Esophagus muscularis mucosa (tissue), 4 donors: Measurements from ENCODE around the gene BMPR1A. TPM values are rescaled to one million over a fixed set of nuclear protein-coding genes. Genes with fewer than 3 reads are reported as not detected.
A peak's percentile ranks its signal among the peaks of the same experiment; 100 is the strongest.

ENCODE experiments used
- DNase-seq: peaks from one replicate; pipeline ENCODE4 v3.0.0-alpha.2; 2017; ENCODE audit errors: extremely low spot score
- H3K27ac ChIP-seq, 4 donors: fragments of 200-600 bp; sonication (generic); replicated peaks in 1 of 4; 1 replicate in 3 of 4; 2 replicates in 1 of 4; pipeline ENCODE4 v1.5.1; 2016 to 2019; ENCODE audit warnings: mild to moderate bottlenecking in 1 of 4
- H3K27me3 ChIP-seq, 4 donors: fragments of 200-600 bp; sonication (generic); one replicate each; pipeline versions ENCODE4 v1.5.1 to v1.6.0; 2016 to 2019
- H3K36me3 ChIP-seq, 4 donors: fragments of 200-600 bp; sonication (generic); one replicate each; pipeline ENCODE4 v1.5.1; 2016 to 2019
- H3K4me1 ChIP-seq, 4 donors: fragments of 200-600 bp; sonication (generic); one replicate each; pipeline ENCODE4 v1.5.1; 2016 to 2019
- H3K4me3 ChIP-seq, 4 donors: fragments of 200-600 bp; sonication (generic); 1 replicate in 2 of 4; 2 replicates in 2 of 4; pipeline ENCODE4 v1.5.1; 2016 to 2019; ENCODE audit warnings: mild to moderate bottlenecking in 4 of 4, moderate library complexity in 1 of 4
- H3K9me3 ChIP-seq, 4 donors: fragments of 200-600 bp; sonication (generic); 1 replicate in 3 of 4; 2 replicates in 1 of 4; pipeline ENCODE4 v1.5.1; 2016 to 2019
- EP300 ChIP-seq: sonication (generic); formaldehyde crosslinking; IDR thresholded peaks from one replicate; pipeline ENCODE4 v1.6.1; 2017; ENCODE audit warnings: antibody characterized with exemption
- POLR2A ChIP-seq: fragments of 450-650 bp; IDR thresholded peaks from one replicate; pipeline ENCODE4 v1.6.1; 2017; ENCODE audit warnings: antibody characterized with exemption, moderate library complexity, mild to moderate bottlenecking, low read depth
- POLR2AphosphoS5 ChIP-seq, 2 donors: sonication (generic); formaldehyde crosslinking; IDR thresholded peaks; one replicate each; pipeline ENCODE4 v1.6.1; 2017; ENCODE audit warnings: antibody characterized with exemption in 2 of 2
- WGBS: methylation state at CpG from one replicate; pipeline ENCODE4 v1.1.5; 2018; 5-methylcytosine and 5-hydroxymethylcytosine counted together
- intact Hi-C: fragments of 100-400 bp; cut with DNase I; formaldehyde crosslinking; loops from one replicate; pipeline ENCODE4 v1.15.1; 2023
- total RNA-seq, 4 donors: library from RNA; depleted of rRNA; stranded (reverse); fragments of >200 nt; gene quantifications; one replicate each; pipeline versions ENCODE4 v1.1.0 to v1.2.1, GENCODE V29; 2016
- TF ChIP-seq, protein P1 (sequence below), 3 experiments: fragments of 200-600 bp in 2 of 3; fragments of 450-650 bp in 1 of 3; sonication (generic) in 2 of 3; IDR thresholded peaks; one replicate each; pipeline ENCODE4 v1.5.1; 2017 to 2019; ENCODE audit warnings: antibody characterized with exemption in 3 of 3, mild to moderate bottlenecking in 2 of 3, moderate library complexity in 1 of 3

The BMPR1A gene
- total RNA-seq, 4 donors from 2014 or later = 66.1 to 110 (median 90.5) TPM

DNA sequence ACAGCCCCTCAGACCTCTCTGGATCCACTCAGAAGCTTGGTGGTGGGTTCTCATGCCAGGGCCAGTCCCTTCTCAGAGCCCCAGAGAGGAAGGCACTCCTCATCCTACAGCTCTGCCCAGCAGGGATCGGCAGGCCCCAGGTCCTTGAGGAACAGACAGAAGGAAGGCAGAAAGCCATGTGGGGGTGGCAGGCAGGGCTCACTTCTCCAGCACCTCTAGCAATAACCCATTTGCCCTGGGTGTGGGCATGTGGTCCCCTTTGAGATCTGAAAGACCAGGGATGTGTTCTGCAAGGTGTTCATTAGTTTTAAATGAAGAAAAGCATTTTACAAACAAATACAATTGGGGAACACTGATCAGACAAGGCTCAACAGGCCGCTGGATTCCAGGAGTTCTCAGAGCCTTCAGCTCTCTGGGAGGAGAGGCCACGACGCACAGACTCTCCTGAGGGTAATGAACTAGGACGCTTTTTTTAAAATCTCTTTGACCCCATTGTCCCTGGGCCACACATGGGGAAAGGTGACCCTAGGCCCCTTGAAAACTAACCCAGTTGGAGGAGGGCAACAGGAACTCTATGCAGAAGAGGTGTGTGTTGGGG lies 47.5 kb upstream of the BMPR1A start:
- intact Hi-C loops = loop anchor here (1.0 kb wide), 1 partner anchor 190 kb away; no protein-coding TSS in a partner anchor
- WGBS = 64% methylated on average over 5 of the region's 5 CpGs
- Histone ChIP-seq H3K4me3 (no peak overlapping the region), H3K27ac (peak overlapping the region; percentile 94 to 99 (median 98)), H3K27me3 (no peaks in the 10 kb centered on the region), H3K36me3 (peaks cover 0 to 56% (median 37%) of the 10 kb centered on the region in 4 donors), H3K9me3 (no peaks in the 10 kb centered on the region), H3K4me1 (peaks cover 26 to 33% (median 29%) of the 10 kb centered on the region in 4 donors)
- DNase-seq = no peak
- TF ChIP-seq POLR2AphosphoS5 (IDR thresholded peaks at IDR 0.05) (no peak), EP300 (no peak), POLR2A (no peak)
- TF ChIP-seq, protein P1, sequence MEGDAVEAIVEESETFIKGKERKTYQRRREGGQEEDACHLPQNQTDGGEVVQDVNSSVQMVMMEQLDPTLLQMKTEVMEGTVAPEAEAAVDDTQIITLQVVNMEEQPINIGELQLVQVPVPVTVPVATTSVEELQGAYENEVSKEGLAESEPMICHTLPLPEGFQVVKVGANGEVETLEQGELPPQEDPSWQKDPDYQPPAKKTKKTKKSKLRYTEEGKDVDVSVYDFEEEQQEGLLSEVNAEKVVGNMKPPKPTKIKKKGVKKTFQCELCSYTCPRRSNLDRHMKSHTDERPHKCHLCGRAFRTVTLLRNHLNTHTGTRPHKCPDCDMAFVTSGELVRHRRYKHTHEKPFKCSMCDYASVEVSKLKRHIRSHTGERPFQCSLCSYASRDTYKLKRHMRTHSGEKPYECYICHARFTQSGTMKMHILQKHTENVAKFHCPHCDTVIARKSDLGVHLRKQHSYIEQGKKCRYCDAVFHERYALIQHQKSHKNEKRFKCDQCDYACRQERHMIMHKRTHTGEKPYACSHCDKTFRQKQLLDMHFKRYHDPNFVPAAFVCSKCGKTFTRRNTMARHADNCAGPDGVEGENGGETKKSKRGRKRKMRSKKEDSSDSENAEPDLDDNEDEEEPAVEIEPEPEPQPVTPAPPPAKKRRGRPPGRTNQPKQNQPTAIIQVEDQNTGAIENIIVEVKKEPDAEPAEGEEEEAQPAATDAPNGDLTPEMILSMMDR (IDR thresholded peaks at IDR 0.05) = no peak

DNA sequence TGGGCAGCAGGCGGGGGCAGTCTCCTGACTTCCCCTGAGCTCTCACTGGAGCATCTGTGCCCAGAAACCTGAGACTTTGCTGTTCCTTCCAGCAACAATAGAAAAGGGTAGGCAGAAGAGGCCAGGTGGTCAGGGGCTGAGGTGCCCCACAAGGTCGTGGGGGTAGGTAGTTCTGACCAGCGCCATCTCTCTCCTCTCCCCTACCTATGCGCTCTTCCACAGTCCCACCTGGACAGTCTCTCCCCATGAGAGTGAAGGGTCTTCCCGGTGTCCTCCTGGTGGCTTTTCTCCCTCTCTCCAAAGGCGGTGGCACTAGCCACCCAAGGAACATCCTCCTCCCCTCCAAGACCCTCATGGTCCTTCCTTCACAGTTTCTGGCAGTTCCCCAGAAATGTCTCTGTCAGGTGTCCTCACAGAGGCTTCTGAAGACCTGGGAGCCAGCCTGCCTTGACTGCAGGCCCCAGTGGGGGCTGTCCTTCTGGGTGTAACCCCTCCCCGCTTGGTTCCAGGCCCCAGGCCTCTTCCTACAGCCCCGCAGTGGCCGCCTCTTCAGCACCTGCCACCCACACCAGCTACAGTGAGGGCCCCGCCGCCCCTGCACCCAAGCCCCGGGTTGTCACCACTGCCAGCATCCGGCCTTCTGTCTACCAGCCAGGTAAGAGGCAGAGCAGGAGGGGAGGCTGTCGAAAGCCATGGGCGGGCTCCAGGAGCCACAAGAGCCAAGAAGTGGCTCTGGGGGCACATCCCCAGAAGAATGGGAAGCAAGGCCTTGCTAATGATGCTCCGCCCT lies 46.8 kb upstream of the BMPR1A start:
- H3K4me1 ChIP-seq = peaks cover 26 to 33% (median 29%) of the 10 kb centered on the region in 4 donors
- H3K27ac ChIP-seq = peak overlapping the region; percentile 94 to 99 (median 98)
- peaks cover 0 to 56% (median 37%) of the 10 kb centered on the region in 4 donors for H3K36me3 ChIP-seq
- no peaks in the 10 kb centered on the region for H3K9me3 ChIP-seq
- H3K4me3 ChIP-seq = no peak overlapping the region
- TF ChIP-seq POLR2AphosphoS5 (IDR thresholded peaks at IDR 0.05) = no peak
- TF ChIP-seq, protein P1 (IDR thresholded peaks at IDR 0.05) = no peak
- H3K27me3 ChIP-seq = no peaks in the 10 kb centered on the region
- intact Hi-C loops = loop anchor here (1.0 kb wide), 1 partner anchor 190 kb away; no protein-coding TSS in a partner anchor
- 93% methylated on average over 11 of the region's 16 CpGs for WGBS
- no peak for DNase-seq

DNA sequence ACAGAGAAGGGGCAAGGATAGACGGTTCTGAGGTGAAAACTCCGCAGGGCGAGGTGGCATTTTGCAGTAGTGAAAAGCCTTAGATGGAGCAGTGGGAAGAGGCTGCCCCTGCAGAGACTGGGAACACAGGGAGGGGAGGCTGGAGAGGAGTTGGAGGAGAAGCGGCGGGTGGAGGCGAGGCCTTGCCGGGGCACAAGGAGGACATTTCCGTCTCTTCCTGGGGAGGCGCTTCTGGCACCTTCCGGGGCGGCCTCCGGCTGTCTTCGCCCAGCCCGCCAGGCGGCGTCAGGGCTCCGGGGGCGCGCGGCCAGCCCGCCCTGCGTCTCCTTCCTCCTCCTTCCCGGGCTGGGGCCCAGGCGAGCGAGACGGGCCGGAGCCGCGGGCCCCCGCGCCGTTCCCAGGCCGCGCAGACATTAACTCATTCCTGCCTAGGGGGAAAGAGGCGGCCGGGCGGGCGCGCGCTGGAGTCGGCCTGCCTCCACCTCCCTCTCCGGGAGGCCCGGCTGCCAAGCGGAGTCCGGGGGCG lies 45.4 kb upstream of the BMPR1A start:
- Histone ChIP-seq H3K4me1 (peaks cover 17 to 45% (median 32%) of the 10 kb centered on the region in 4 donors), H3K36me3 (peaks cover 0 to 48% (median 34%) of the 10 kb centered on the region in 4 donors), H3K27ac (peak overlapping the region; percentile 94 to 99 (median 98)), H3K9me3 (no peaks in the 10 kb centered on the region), H3K4me3 (peak overlapping the region; percentile 76 to 87 (median 86)), H3K27me3 (no peaks in the 10 kb centered on the region)
- TF ChIP-seq EP300 (no peak), POLR2AphosphoS5 (IDR thresholded peaks at IDR 0.05) (peak; percentile 78 to 88), POLR2A (peak; percentile 11)
- TF ChIP-seq, protein P1 (IDR thresholded peaks at IDR 0.05) = peak; percentile 85 to 94 (median 89)
- 23% methylated on average over 8 of the region's 46 CpGs for WGBS
- intact Hi-C loops = no loop called here
- DNase-seq = peak; percentile 95

DNA sequence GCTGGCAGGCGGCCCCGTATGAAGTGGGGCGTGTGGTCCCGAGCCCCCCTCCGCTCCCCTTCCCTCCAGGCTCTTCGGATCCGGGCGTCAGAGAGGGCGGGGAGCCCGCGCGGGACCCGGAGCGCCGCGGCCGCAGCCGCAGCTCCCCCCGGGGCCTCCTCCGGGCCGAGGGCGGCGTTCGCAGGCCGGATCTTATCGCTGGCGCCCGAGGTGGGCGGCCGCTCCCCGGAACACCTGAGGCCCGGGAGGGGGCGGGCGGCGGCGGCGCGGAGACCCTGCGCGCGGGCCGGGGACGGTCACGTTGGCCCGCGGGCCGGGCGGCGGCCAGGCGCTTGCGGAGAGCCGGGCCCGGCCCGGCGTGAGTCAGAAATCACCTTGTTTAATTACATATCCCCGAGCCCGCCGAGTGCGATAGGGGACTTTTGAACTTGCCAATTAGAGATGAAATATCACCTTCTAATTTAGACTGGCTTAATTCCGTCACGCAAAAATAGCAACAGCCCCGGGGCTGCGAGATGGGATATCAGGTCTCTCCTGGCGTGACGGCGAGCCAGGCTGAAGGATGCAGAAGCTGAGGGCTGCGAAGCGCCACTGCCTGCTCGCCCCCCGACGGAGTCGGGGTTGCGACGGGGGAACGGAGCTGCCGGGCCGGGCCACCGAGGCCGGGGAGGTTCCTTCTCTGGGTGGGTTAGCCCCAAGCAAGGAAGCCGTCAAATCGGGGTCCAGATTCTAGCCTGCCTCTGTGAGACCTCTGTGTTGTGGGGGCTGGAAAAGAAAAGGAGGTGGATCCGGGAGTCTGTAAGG lies 44.7 kb upstream of the BMPR1A start:
- no peak for DNase-seq
- peak overlapping the region; percentile 76 to 87 (median 86) for H3K4me3 ChIP-seq
- H3K36me3 ChIP-seq = peaks cover 0 to 45% (median 32%) of the 10 kb centered on the region in 4 donors
- TF ChIP-seq EP300 (no peak), POLR2A (no peak), POLR2AphosphoS5 (IDR thresholded peaks at IDR 0.05) (peak in 1 of 2 donors; percentile 7)
- TF ChIP-seq, protein P1 (IDR thresholded peaks at IDR 0.05) = no peak
- intact Hi-C loops = no loop called here
- H3K27ac ChIP-seq = peak overlapping the region; percentile 94 to 99 (median 98)
- H3K9me3 ChIP-seq = no peaks in the 10 kb centered on the region
- no peaks in the 10 kb centered on the region for H3K27me3 ChIP-seq
- 0% methylated on average over 22 of the region's 82 CpGs for WGBS
- peaks cover 17 to 45% (median 32%) of the 10 kb centered on the region in 4 donors for H3K4me1 ChIP-seq
